ENCODE results near the gene PWWP2B. TPM values are rescaled to one million over a fixed set of nuclear protein-coding genes. Genes with fewer than 3 reads are reported as not detected.

PWWP2B gene
- total and polyA plus RNA-seq, 9 of the 15 experiments (the other 6 are each of a cell fraction or from before 2014, with no cell fraction given), result 0.07 to 9.2 (median 1.6) TPM; not detected in 1

DNA sequence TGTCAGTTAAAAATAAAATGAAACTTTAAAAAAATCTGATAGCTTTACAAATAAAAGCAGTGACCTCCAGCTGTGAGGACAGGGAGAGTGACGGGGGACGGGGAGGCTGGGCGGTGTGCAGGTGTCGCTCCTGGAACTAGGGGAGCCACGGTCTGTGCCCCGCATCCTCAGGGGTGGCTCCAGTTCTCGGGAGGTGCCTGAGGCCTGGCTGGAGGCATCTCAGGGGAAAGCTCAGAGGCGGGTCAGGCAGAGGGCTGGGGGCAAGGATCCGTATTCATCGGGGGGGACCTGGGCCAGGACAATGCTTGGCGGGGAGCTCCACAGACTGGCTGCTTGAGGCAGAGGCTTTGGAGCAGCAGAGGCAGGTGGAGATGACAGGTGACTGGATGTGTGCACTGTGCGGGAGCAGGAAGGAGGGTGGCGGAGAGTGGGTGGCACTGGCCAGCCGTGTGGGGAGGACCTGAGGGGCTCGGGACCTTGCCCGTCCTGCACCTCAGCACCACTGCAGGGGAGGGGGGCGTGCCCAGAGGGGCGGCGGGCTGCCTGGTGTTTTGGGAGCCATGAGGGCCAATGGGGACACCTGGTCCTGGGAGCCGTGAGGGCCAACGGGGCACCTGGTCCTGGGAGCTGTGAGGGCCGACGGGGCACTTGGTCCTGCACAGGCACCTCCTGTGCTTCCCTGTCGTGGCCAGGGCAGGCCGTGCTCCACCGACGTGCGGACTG is 13.2 kb downstream of the PWWP2B start:
- Histone ChIP-seq H3K9me1 (ENCODE audit: control insufficient read depth, insufficient read depth, low read length) (no peaks in the 10 kb centered on the region), H4K20me1 (replicated peaks; ENCODE audit: control insufficient read depth, insufficient read depth, low read length) (no peaks in the 10 kb centered on the region), H3K27me3 (ENCODE audit: control insufficient read depth in 2 of 2, insufficient read depth in 2 of 2, low read length in 2 of 2) (no peaks in the 10 kb centered on the region), H3K9me3 (replicated peaks; ENCODE audit: control insufficient read depth, insufficient read depth, low read depth, low read length) (no peaks in the 10 kb centered on the region), H3K4me3 (no peak overlapping the region), H3K4me2 (ENCODE audit: insufficient read depth, low read length) (no peak overlapping the region), H3K4me1 (replicated peaks in 1 of 2; ENCODE audit: control insufficient read depth in 2 of 2, insufficient read depth in 2 of 2, low read length in 2 of 2) (peaks cover 3 to 59% of the 10 kb centered on the region in 2 experiments; a peak in 3 of 5 replicates), H3K79me2 (ENCODE audit: control insufficient read depth, insufficient read depth, low read length) (no peaks in the 10 kb centered on the region; the same call in 2 of the 3 replicates), H3K36me3 (ENCODE audit: control insufficient read depth, insufficient read depth, low read length) (peaks cover 10% of the 10 kb centered on the region; the same call in 1 of the 3 replicates), H2AFZ (ENCODE audit: low read depth, low read length) (no peak overlapping the region), H3K9ac (ENCODE audit: insufficient read depth in 1 of 2, low read depth in 2 of 2, low read length in 2 of 2) (no peak overlapping the region), H3K27ac (ENCODE audit: extremely low read depth, low read depth, low read length) (no peak overlapping the region)
- 75% methylated on average over 6 of the region's 28 CpGs for WGBS (ENCODE audit: insufficient coverage, low coverage, missing lambda C conversion rate)
- ATAC-seq, result no peak
- TF ChIP-seq, protein P1, sequence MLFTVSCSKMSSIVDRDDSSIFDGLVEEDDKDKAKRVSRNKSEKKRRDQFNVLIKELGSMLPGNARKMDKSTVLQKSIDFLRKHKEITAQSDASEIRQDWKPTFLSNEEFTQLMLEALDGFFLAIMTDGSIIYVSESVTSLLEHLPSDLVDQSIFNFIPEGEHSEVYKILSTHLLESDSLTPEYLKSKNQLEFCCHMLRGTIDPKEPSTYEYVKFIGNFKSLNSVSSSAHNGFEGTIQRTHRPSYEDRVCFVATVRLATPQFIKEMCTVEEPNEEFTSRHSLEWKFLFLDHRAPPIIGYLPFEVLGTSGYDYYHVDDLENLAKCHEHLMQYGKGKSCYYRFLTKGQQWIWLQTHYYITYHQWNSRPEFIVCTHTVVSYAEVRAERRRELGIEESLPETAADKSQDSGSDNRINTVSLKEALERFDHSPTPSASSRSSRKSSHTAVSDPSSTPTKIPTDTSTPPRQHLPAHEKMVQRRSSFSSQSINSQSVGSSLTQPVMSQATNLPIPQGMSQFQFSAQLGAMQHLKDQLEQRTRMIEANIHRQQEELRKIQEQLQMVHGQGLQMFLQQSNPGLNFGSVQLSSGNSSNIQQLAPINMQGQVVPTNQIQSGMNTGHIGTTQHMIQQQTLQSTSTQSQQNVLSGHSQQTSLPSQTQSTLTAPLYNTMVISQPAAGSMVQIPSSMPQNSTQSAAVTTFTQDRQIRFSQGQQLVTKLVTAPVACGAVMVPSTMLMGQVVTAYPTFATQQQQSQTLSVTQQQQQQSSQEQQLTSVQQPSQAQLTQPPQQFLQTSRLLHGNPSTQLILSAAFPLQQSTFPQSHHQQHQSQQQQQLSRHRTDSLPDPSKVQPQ (CRISPR knock-in tag; IDR thresholded peaks at IDR 0.05; ENCODE audit: borderline replicate concordance), result no peak
- no peak for TF ChIP-seq ZNF239 (CRISPR knock-in tag; IDR thresholded peaks at IDR 0.05)
- TF ChIP-seq TEAD4 (IDR thresholded peaks at IDR 0.05; ENCODE audit: low read length), result no peak
- no peak for TF ChIP-seq TEAD4 (CRISPR knock-in tag; IDR thresholded peaks at IDR 0.05; ENCODE audit: borderline replicate concordance)
- no peak for TF ChIP-seq EGR1 (conservative IDR thresholded peaks at IDR 0.05)
- no peak for TF ChIP-seq NCOR1 (IDR thresholded peaks at IDR 0.05)
- no peak for TF ChIP-seq MIER1 (IDR thresholded peaks at IDR 0.05; ENCODE audit: low read depth)
- no peak for TF ChIP-seq RBFOX2 (IDR thresholded peaks at IDR 0.05; ENCODE audit: low read depth, low read length)
- no peak for TF ChIP-seq SREBF1 (IDR thresholded peaks at IDR 0.05; ENCODE audit: borderline replicate concordance, low read depth, low read length)
- ChIA-PET POLR2A (interaction anchor here (0.7 kb wide), 1 partner anchor 205 kb away, joined by 3 read pairs; no protein-coding TSS in a partner anchor), CTCF (ENCODE audit: low intra/inter-chr PET ratio) (no interaction called here)
- DNase-seq (ENCODE audit: extremely low read depth in 1 of 4, low spot score in 3 of 4), result peak in 1 of 4 experiments; percentile 11
- FAIRE-seq, result no peak
- intact Hi-C loops (cut with micrococcal nuclease) (no loop called here), in situ Hi-C loops (cut with MboI) (no loop called here)
- BruUV-seq (replicated peaks), result no TSS peak

All from K562 (cell line).